IPS-20b (cell line): ENCODE data around the gene LRRFIP2.
"Not testable (repeated sequence)": the region's sequence is repeated elsewhere in the genome, so short reads cannot be mapped to it uniquely, and the experiment has no call there.

ENCODE experiments used
- H3K27ac ChIP-seq: one replicate; pipeline ENCODE4 v1.5.1; 2013; ENCODE audit warnings: low read length
- H3K27me3 ChIP-seq: 2 replicates; pipeline ENCODE4 v1.6.1; 2013; ENCODE audit warnings: mild to moderate bottlenecking, low read length, inconsistent platforms; ENCODE audit not compliant: insufficient read depth
- H3K36me3 ChIP-seq: 2 replicates; pipeline ENCODE4 v1.6.1; 2013; ENCODE audit warnings: low read depth, mild to moderate bottlenecking, inconsistent platforms, low read length, moderate library complexity; ENCODE audit not compliant: insufficient read depth
- H3K4me1 ChIP-seq: 2 replicates; pipeline ENCODE4 v1.6.1; 2013; ENCODE audit warnings: mild to moderate bottlenecking, control low read depth, inconsistent platforms, low read length, moderate library complexity; ENCODE audit not compliant: insufficient read depth
- H3K4me3 ChIP-seq: 2 replicates; pipeline ENCODE4 v1.5.1; 2013; ENCODE audit warnings: mild to moderate bottlenecking, low read length, inconsistent platforms
- H3K9ac ChIP-seq: 2 replicates; pipeline ENCODE4 v1.6.1; 2013; ENCODE audit warnings: low read depth, mild to moderate bottlenecking, inconsistent platforms, low read length, moderate library complexity
- H3K9me3 ChIP-seq: 2 replicates; pipeline ENCODE4 v1.6.1; 2013; ENCODE audit warnings: mild to moderate bottlenecking, low read depth, low read length, inconsistent platforms; ENCODE audit not compliant: insufficient read depth

Gene LRRFIP2

GRCh38 chr3:37161351-37161750, 13.0 kb downstream of the LRRFIP2 start:
- H3K9me3 ChIP-seq, result no peaks in the 10 kb centered on the region
- H3K4me1 ChIP-seq, result peaks cover 9% of the 10 kb centered on the region; the same call in 1 of the 2 replicates
- H3K36me3 ChIP-seq, result no peaks in the 10 kb centered on the region
- H3K9ac ChIP-seq, result no peak overlapping the region
- H3K27ac ChIP-seq, result no peak overlapping the region
- H3K27me3 ChIP-seq, result no peaks in the 10 kb centered on the region
- H3K4me3 ChIP-seq, result no peak overlapping the region

- H3K4me1 ChIP-seq, result no peaks in the 10 kb centered on the region
- no peaks in the 10 kb centered on the region for H3K36me3 ChIP-seq
Measured at GRCh38 chr3:37155782-37156181, 18.6 kb downstream of the LRRFIP2 start.

GRCh38 chr3:37154668-37155314, 19.6 kb downstream of the LRRFIP2 start:
- H3K27ac ChIP-seq, result no peak overlapping the region
- H3K36me3 ChIP-seq, result no peaks in the 10 kb centered on the region
- no peaks in the 10 kb centered on the region for H3K27me3 ChIP-seq
- no peaks in the 10 kb centered on the region for H3K9me3 ChIP-seq
- H3K4me1 ChIP-seq, result no peaks in the 10 kb centered on the region
- no peak overlapping the region for H3K4me3 ChIP-seq
- no peak overlapping the region for H3K9ac ChIP-seq

More at GRCh38 chr3:37155782-37156181, 18.6 kb downstream of the LRRFIP2 start:
- Histone ChIP-seq H3K4me3 (no peak overlapping the region), H3K9me3 (no peaks in the 10 kb centered on the region), H3K9ac (no peak overlapping the region), H3K27ac (no peak overlapping the region), H3K27me3 (no peaks in the 10 kb centered on the region)

GRCh38 chr3:37150621-37151020, 23.8 kb downstream of the LRRFIP2 start:
- Histone ChIP-seq H3K4me3 (no peak overlapping the region), H3K36me3 (peaks cover 13% of the 10 kb centered on the region), H3K27me3 (no peaks in the 10 kb centered on the region), H3K9ac (no peak overlapping the region), H3K4me1 (no peaks in the 10 kb centered on the region), H3K27ac (no peak overlapping the region), H3K9me3 (no peaks in the 10 kb centered on the region)

- Histone ChIP-seq H3K9me3 (no peaks in the 10 kb centered on the region), H3K4me3 (no peak overlapping the region), H3K27me3 (no peaks in the 10 kb centered on the region), H3K4me1 (no peaks in the 10 kb centered on the region), H3K36me3 (peaks cover 15% of the 10 kb centered on the region), H3K9ac (no peak overlapping the region), H3K27ac (no peak overlapping the region)
Measured at GRCh38 chr3:37149257-37149656, 25.1 kb downstream of the LRRFIP2 start.

- Histone ChIP-seq H3K4me3 (no peak overlapping the region), H3K27me3 (no peaks in the 10 kb centered on the region), H3K4me1 (no peaks in the 10 kb centered on the region), H3K27ac (no peak overlapping the region), H3K9ac (no peak overlapping the region), H3K36me3 (peaks cover 19% of the 10 kb centered on the region), H3K9me3 (no peaks in the 10 kb centered on the region)
Measured at GRCh38 chr3:37148208-37148607, 26.2 kb downstream of the LRRFIP2 start.

- Histone ChIP-seq H3K9ac (no peak overlapping the region), H3K9me3 (no peaks in the 10 kb centered on the region), H3K27ac (no peak overlapping the region), H3K36me3 (peaks cover 25% of the 10 kb centered on the region), H3K4me1 (no peaks in the 10 kb centered on the region), H3K27me3 (no peaks in the 10 kb centered on the region), H3K4me3 (no peak overlapping the region)
Measured at GRCh38 chr3:37147666-37148065, 26.7 kb downstream of the LRRFIP2 start.

GRCh38 chr3:37146927-37147326, 27.5 kb downstream of the LRRFIP2 start:
- H3K4me3 ChIP-seq, H3K27ac ChIP-seq, H3K9me3 ChIP-seq, H3K27me3 ChIP-seq, H3K9ac ChIP-seq, H3K4me1 ChIP-seq: not testable (repeated sequence)
- peaks cover 27% of the 10 kb centered on the region for H3K36me3 ChIP-seq

- H3K27me3 ChIP-seq, result no peaks in the 10 kb centered on the region
- peaks cover 27% of the 10 kb centered on the region for H3K36me3 ChIP-seq
- H3K9me3 ChIP-seq, result no peaks in the 10 kb centered on the region
- no peak overlapping the region for H3K9ac ChIP-seq
- H3K4me3 ChIP-seq, result no peak overlapping the region
- peaks cover 6% of the 10 kb centered on the region; the same call in 1 of the 2 replicates for H3K4me1 ChIP-seq
- no peak overlapping the region for H3K27ac ChIP-seq
Measured at GRCh38 chr3:37145611-37146010, 28.8 kb downstream of the LRRFIP2 start.

- Histone ChIP-seq H3K36me3 (peaks cover 27% of the 10 kb centered on the region), H3K27ac (no peak overlapping the region), H3K9ac (no peak overlapping the region), H3K4me1 (peaks cover 6% of the 10 kb centered on the region; the same call in 1 of the 2 replicates), H3K9me3 (no peaks in the 10 kb centered on the region), H3K27me3 (no peaks in the 10 kb centered on the region), H3K4me3 (no peak overlapping the region)
Measured at GRCh38 chr3:37144806-37145205, 29.6 kb downstream of the LRRFIP2 start.

- no peak overlapping the region for H3K27ac ChIP-seq
- H3K9me3 ChIP-seq, result no peaks in the 10 kb centered on the region
- no peaks in the 10 kb centered on the region for H3K27me3 ChIP-seq
- H3K9ac ChIP-seq, result no peak overlapping the region
- peaks cover 6% of the 10 kb centered on the region; the same call in 1 of the 2 replicates for H3K4me1 ChIP-seq
- H3K4me3 ChIP-seq, result no peak overlapping the region
- H3K36me3 ChIP-seq, result peaks cover 27% of the 10 kb centered on the region
Measured at GRCh38 chr3:37143821-37144220, 30.6 kb downstream of the LRRFIP2 start.

GRCh38 chr3:37141676-37142075, 32.7 kb downstream of the LRRFIP2 start:
- Histone ChIP-seq H3K27ac (no peak overlapping the region), H3K36me3 (peaks cover 14% of the 10 kb centered on the region; the same call in 1 of the 2 replicates), H3K9me3 (no peaks in the 10 kb centered on the region)

More at GRCh38 chr3:37141676-37142075, 32.7 kb downstream of the LRRFIP2 start:
- Histone ChIP-seq H3K4me3 (no peak overlapping the region), H3K9ac (no peak overlapping the region), H3K27me3 (no peaks in the 10 kb centered on the region), H3K4me1 (peaks cover 6% of the 10 kb centered on the region; the same call in 1 of the 2 replicates)
